Endothelial cell (in vitro differentiated cells): ENCODE data around the gene ADSS1. TPM values are rescaled to one million over a fixed set of nuclear protein-coding genes. Genes with fewer than 3 reads are reported as not detected.

Experiments
- DNase-seq: peaks from one replicate; pipeline ENCODE4 v3.0.0; 2021; ENCODE audit warnings: low spot score
- H3K27ac Mint-ChIP-seq: one replicate; pipeline ENCODE4 v1.8.0; 2021; ENCODE audit warnings: mixed read lengths, inconsistent platforms; ENCODE audit not compliant: unreplicated experiment
- H3K27me3 Mint-ChIP-seq: one replicate; pipeline ENCODE4 v1.8.0; 2021; ENCODE audit warnings: mild to moderate bottlenecking, moderate library complexity, mixed read lengths, inconsistent platforms; ENCODE audit not compliant: unreplicated experiment
- H3K36me3 Mint-ChIP-seq: one replicate; pipeline ENCODE4 v1.8.0; 2021; ENCODE audit warnings: mild to moderate bottlenecking, low read depth, mixed read lengths, inconsistent platforms; ENCODE audit not compliant: unreplicated experiment
- H3K4me1 Mint-ChIP-seq: one replicate; pipeline ENCODE4 v1.8.0; 2021; ENCODE audit warnings: mild to moderate bottlenecking, mixed read lengths, inconsistent platforms; ENCODE audit not compliant: unreplicated experiment
- H3K4me3 Mint-ChIP-seq: one replicate; pipeline ENCODE4 v1.8.0; 2021; ENCODE audit warnings: mild to moderate bottlenecking, mixed read lengths, inconsistent platforms; ENCODE audit not compliant: unreplicated experiment
- H3K9me3 Mint-ChIP-seq: one replicate; pipeline ENCODE4 v1.8.0; 2021; ENCODE audit warnings: mixed read lengths, inconsistent platforms; ENCODE audit not compliant: unreplicated experiment
- CTCF ChIP-seq: fragments of 200-600 bp; sonication (generic); IDR thresholded peaks from one replicate; pipeline ENCODE4 v1.5.0; 2021; ENCODE audit warnings: antibody characterized with exemption; ENCODE audit not compliant: unreplicated experiment
- microRNA-seq: library from miRNA; unstranded; fragments of <30 nt; microRNA quantifications from one replicate; pipeline ENCODE4, GENCODE V29; 2020; ENCODE audit not compliant: unreplicated experiment
- total RNA-seq: library from RNA; stranded (reverse); fragmentation: NEBNext Ultra II Directional; extraction: Animal tissue kit (Norgen Biotek cat#: 25700); gene quantifications from one replicate; pipeline ENCODE4 v1.2.1, GENCODE V29; 2021; ENCODE audit not compliant: unreplicated experiment

ADSS1 gene
- total RNA-seq, 1 donor from 2014 or later, result 6.1 TPM

- H3K4me3 Mint-ChIP-seq, result peak overlapping the region; percentile 82
- no peak for TF ChIP-seq CTCF
- H3K9me3 Mint-ChIP-seq, result no peaks in the 10 kb centered on the region
- peak overlapping the region; percentile 42 for H3K27ac Mint-ChIP-seq
- H3K4me1 Mint-ChIP-seq, result peaks cover 31% of the 10 kb centered on the region
- H3K27me3 Mint-ChIP-seq, result peaks cover 31% of the 10 kb centered on the region
- peak; percentile 65 for DNase-seq
- peaks cover 9% of the 10 kb centered on the region for H3K36me3 Mint-ChIP-seq
Observed at GRCh38 chr14:104795781-104796686, 72.0 kb downstream of the ADSS1 start.

GRCh38 chr14:104796687-104797081, 72.7 kb downstream of the ADSS1 start:
- no peak for TF ChIP-seq CTCF
- DNase-seq, result no peak
- Mint-ChIP-seq H3K27ac (no peak overlapping the region), H3K36me3 (peaks cover 6% of the 10 kb centered on the region), H3K27me3 (peaks cover 27% of the 10 kb centered on the region), H3K4me3 (peak overlapping the region; percentile 82), H3K4me1 (peaks cover 31% of the 10 kb centered on the region), H3K9me3 (no peaks in the 10 kb centered on the region)

Small RNA genes within 50 kb of the gene (microRNA-seq; reads per million reads assigned to microRNA genes)
- gene MIR4710, result 1.7 reads per million, percentile 25 among the genes with 10 or more reads in this experiment

Other genes with a start within 250 kb of the ADSS1 start
- gene C14orf180, start 144.5 kb upstream of the ADSS1 start, total RNA-seq, result not detected
- 0.54 TPM for gene TMEM179, start 119.5 kb upstream of the ADSS1 start, total RNA-seq
- gene INF2, start 34.6 kb upstream of the ADSS1 start, total RNA-seq, result 97.2 TPM
- gene SIVA1, start 28.9 kb downstream of the ADSS1 start, total RNA-seq, result 84.3 TPM
- gene AKT1, start 71.5 kb downstream of the ADSS1 start, total RNA-seq, result 133 TPM
- 2.4 TPM for gene ZBTB42, start 76.9 kb downstream of the ADSS1 start, total RNA-seq
- 11.3 TPM for gene CEP170B, start 141.0 kb downstream of the ADSS1 start, total RNA-seq
- 1.3 TPM for gene PLD4, start 200.7 kb downstream of the ADSS1 start, total RNA-seq